GM13976 (cell line): ENCODE measurements around the gene ZNF384.
A peak's percentile ranks its signal among the peaks of the same experiment; 100 is the strongest.

ENCODE experiments used
- DNase-seq: peaks from one replicate; pipeline ENCODE4 v3.0.0; 2012; ENCODE audit warnings: low spot score
- in situ Hi-C: fragments of 300-500 bp; cut with MboI; formaldehyde crosslinking; loops from one replicate; pipeline ENCODE4 v1.12.0; 2022; ENCODE audit warnings: low sequenced_read_pairs, mixed read lengths, inconsistent platforms; ENCODE audit not compliant: unreplicated experiment
- TF ChIP-seq, protein P1 (sequence below): IDR thresholded peaks from 2 replicates; pipeline ENCODE4 v1.5.1; 2012; ENCODE audit warnings: borderline replicate concordance, mild to moderate bottlenecking; ENCODE audit not compliant: insufficient read depth; ENCODE audit errors: extremely low read depth, missing control alignments, control extremely low read depth

The ZNF384 gene

DNA sequence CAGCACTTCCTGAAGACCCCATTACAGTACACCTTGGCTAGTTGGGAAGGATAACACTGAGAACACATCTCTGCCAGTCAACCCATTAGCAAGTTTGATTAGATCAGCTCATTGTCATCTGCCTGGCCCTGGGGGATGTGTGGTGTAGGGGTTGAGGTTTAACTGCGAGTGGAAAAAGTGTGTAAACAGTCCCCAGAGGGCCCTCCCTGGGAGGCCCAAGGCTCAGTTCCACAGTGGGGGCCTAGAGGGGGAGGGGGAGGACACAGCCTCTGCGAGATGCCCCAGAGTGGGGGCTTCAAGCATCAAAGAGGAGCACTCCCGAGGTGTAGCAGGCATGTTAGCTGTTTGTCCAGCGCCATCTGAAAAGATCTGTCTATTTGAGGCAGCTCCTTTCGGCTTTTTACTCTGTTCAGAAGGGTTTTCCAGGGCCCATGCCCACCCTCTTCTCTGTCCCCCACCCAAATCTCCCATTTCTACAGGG is 53.8 kb downstream of the ZNF384 start:
- in situ Hi-C loops, result no loop called here
- TF ChIP-seq, protein P1, sequence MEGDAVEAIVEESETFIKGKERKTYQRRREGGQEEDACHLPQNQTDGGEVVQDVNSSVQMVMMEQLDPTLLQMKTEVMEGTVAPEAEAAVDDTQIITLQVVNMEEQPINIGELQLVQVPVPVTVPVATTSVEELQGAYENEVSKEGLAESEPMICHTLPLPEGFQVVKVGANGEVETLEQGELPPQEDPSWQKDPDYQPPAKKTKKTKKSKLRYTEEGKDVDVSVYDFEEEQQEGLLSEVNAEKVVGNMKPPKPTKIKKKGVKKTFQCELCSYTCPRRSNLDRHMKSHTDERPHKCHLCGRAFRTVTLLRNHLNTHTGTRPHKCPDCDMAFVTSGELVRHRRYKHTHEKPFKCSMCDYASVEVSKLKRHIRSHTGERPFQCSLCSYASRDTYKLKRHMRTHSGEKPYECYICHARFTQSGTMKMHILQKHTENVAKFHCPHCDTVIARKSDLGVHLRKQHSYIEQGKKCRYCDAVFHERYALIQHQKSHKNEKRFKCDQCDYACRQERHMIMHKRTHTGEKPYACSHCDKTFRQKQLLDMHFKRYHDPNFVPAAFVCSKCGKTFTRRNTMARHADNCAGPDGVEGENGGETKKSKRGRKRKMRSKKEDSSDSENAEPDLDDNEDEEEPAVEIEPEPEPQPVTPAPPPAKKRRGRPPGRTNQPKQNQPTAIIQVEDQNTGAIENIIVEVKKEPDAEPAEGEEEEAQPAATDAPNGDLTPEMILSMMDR, result no peak
- DNase-seq, result peak; percentile 76

DNA sequence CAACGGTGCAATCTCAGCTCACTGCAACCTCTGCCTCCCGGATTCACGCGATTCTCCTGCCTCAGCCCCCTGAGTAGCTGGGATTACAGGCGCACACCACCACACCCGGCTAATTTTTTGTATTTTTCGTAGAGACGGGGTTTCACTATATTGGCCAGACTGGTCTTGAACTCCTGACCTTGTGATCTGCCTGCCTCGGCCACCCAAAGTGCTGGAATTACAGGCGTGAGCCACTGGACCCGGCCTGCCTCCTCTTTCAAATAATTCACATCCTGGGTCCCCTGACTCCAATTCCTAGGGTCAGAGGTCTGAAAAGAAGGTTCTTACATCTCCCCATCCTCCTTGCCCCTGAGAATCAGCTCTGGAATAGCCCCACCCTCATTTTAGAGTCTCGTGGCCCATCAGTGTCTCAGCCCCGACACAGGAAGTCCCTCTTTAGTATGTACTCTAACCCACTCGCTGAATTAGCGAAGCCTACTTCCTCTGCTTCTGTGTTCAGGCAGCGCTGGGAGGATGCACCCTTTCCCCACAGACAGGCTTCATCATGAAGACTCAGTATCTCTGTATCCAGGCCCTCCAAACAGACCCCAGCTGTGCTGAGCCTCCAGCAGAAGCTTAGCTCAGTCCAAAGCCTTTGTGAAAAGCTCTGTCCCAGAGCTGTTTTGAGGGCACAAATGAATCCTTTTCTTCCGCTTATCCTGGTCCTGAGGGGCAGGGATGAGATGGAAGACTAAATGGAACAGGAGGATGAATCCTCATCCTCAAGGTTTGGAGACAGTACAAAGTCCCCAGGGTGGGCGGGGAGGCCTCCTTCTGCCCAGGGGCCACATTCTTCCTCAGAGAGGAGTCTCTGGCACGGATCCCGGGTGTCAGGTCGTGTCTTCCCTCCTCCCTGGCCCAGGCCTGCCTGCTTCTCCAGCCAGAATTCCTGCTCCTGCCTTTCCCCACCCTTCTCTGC is 56.9 kb downstream of the ZNF384 start:
- in situ Hi-C loops, result no loop called here
- TF ChIP-seq, protein P1, result no peak
- DNase-seq, result peak; percentile 76

DNA sequence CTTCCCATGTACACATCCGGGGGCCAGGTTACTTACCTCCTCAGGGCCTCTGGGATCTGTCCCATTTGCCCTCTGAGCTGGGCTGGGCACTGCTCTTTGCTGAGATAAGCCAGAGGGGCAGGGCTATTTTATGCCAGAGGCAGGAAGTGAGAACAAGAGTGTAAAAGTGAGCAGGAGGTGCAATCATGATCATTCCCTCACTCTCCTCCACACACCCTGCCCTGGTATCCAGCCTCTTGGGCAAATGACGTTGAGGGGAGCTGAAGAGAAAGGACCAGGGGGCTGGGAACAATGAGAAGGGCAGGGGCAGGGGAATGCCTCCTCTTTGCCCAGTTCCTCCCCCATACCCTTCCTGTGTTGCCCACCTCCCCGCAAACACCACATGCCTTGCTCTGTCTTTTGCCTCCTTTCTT is 57.6 kb downstream of the ZNF384 start:
- no peak for DNase-seq
- in situ Hi-C loops, result no loop called here

DNA sequence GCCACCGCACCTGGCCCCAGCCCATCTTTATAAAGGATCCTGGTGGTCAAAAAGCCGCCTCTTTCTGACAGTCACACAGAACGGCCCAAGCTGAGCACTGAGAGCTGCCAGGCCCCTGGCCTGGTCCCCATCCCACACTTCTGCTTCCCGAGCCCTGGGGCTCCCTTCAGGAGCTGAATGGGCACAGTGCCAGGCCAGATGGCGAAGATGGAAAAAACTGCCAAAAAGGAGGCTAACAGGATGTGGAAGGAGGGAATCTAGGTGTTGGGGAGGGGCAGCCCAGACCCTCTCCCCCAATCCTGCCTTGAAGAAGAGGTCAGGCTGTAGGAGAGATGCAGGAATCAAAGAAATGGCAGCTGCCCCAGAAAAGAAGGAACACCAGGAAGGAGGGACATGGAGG is 58.4 kb downstream of the ZNF384 start:
- TF ChIP-seq, protein P1, result no peak
- in situ Hi-C loops, result no loop called here
- no peak for DNase-seq

More for the DNA sequence above, 57.6 kb downstream of the ZNF384 start:
- TF ChIP-seq, protein P1, result no peak

DNA sequence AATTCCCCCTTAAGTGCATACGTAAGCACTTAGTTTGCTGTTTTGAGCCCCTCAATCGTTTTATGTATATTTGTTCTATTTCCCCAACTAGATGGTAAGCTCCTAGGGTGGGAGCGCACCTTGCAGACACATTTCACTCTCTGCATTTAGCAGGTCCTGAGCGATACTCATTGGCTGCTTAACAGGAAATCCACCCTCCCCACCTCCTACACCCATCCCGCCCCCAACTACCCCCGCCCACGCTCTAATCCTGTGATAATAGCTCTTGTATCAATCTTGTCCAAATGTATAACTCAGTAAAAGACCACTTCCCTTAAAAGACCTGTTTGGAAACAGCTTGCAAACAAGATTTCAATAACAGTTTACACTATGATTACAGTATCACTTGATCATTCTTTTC is 61.6 kb downstream of the ZNF384 start:
- in situ Hi-C loops, result no loop called here
- TF ChIP-seq, protein P1, result no peak
- DNase-seq, result no peak

DNA sequence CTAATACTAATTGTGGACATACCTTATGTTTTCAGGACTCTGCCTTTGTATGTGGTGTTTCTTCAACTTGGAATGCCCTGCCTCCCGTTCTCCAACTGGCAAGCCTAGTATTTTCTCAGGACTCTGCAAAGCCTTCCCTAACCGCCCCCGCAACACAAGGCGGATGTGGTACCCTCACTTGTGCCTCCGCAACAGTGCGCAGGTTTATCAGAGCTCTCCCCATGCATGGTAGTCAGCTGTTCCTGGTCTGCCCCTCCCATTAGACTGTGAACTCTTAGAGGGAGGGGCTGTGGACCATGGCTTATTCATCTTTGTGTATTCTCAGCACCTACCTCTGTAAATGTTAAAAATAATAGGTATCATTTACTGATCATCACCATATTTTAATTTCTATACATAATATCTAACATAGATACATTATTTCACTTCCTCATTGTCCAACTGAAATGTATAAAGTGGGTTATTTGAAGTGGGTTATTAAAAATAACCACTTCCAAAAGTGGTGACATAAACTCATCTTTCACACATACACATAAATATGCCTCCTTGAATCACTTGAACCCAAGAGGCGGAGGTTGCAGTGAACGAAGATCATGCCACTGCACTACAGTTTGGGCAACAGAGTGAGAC is 62.4 kb downstream of the ZNF384 start:
- in situ Hi-C loops, result no loop called here
- TF ChIP-seq, protein P1, result no peak
- DNase-seq, result peak; percentile 70
